NCI-H187 (cell line): ENCODE data around the gene MED22.

Experiments used
- DNase-seq, 2 experiments: peaks; one replicate each; lab custom pipeline; 2025; lab: John Stamatoyannopoulos, UW

Gene MED22

GRCh38 chr9:133375724-133376654 lies 28.1 kb upstream of the MED22 start, which contains the start of the genes STKLD1 and SURF4:
Gene STKLD1, plus strand, starts transcription at chr9:133376366. Its CDS starts 108 bp downstream, at chr9:133376474.
Gene SURF4, minus strand, starts transcription at chr9:133376060. Its CDS starts 91 bp downstream, at chr9:133375969.
- DNase-seq = peak; percentile 50 to 86

- no peak for DNase-seq
These were observed 27.3 kb upstream of the MED22 start for GRCh38 chr9:133375116-133375723.

- no peak for DNase-seq
These were observed 26.7 kb upstream of the MED22 start for GRCh38 chr9:133374612-133375115.

GRCh38 chr9:133372144-133372543 lies 24.2 kb upstream of the MED22 start:
- no peak for DNase-seq

- no peak for DNase-seq
These were observed 23.4 kb upstream of the MED22 start for GRCh38 chr9:133371261-133371711.

GRCh38 chr9:133370685-133371084 lies 22.8 kb upstream of the MED22 start:
- DNase-seq = no peak

- DNase-seq = no peak
These were observed 22.0 kb upstream of the MED22 start for GRCh38 chr9:133369933-133370332.

GRCh38 chr9:133369422-133369821 lies 21.5 kb upstream of the MED22 start:
- no peak for DNase-seq

- no peak for DNase-seq
These were observed 20.4 kb upstream of the MED22 start for GRCh38 chr9:133368249-133368881.

- no peak for DNase-seq
These were observed 19.8 kb upstream of the MED22 start for GRCh38 chr9:133367778-133368177.

- DNase-seq = no peak
These were observed 19.3 kb upstream of the MED22 start for GRCh38 chr9:133367221-133367620.

GRCh38 chr9:133366435-133366834 lies 18.5 kb upstream of the MED22 start:
- no peak for DNase-seq

- no peak for DNase-seq
These were observed 14.6 kb upstream of the MED22 start for GRCh38 chr9:133362359-133363044.

- no peak for DNase-seq
These were observed 13.7 kb upstream of the MED22 start for GRCh38 chr9:133361507-133362092.

GRCh38 chr9:133360400-133361393 lies 12.8 kb upstream of the MED22 start:
- no peak for DNase-seq

- no peak for DNase-seq
These were observed 11.7 kb upstream of the MED22 start for GRCh38 chr9:133359399-133360175.

- no peak for DNase-seq
These were observed 9.7 kb upstream of the MED22 start for GRCh38 chr9:133357656-133358055.

GRCh38 chr9:133356391-133357091 lies 8.6 kb upstream of the MED22 start, which contains the start of the genes SURF1 and SURF2:
Gene SURF1, minus strand, starts transcription at chr9:133356487. Its CDS starts 34 bp downstream, at chr9:133356453.
Gene SURF2, plus strand, starts transcription at chr9:133356550. Its CDS starts 43 bp downstream, at chr9:133356593.
- DNase-seq = peak in 1 of 2 experiments; percentile 40
